ENCODE results near the gene ALLC.

The ALLC gene

DNA sequence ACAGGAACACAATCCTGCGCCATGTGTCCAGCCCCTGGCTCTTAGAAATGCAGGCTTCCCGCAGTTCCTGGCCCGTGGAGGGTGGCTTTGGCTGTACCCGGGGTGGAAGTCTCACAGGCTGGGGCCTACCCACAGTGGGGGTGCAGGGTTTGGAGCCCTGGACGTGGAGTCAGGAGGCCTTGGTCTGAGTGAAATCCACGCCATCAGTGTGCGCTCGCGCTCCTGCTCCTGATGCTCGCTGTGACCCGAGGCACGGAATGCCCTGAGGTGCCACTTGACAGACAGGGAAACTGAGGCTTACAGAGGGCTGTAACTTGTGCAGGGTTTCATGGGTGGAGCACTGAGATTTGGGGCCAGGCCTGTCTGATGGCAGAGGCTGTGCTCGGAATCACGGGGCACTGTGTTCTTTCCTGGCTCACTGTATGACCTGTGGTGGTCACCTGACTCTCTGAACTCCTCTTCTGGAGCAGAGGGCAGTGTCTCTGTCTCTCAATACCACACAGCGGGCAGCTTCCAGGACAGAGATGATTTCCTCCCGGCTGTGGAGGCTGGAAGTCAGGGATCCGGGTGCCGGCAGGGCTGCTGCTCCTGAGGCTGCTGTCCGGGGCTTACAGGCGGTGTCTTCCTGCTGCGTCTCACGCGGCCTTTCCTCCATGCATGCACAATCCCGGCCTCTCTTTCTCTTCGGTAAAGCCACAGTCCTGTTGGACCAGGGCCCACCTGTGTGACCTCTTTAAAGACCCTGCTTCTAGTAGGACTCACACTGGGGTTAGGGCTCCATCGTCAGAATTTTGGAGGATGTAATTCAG lies 25.9 kb upstream of the ALLC start:
- Histone ChIP-seq H3K4me3 (ENCODE audit: low read length) (no peak overlapping the region), H2BK5ac (ENCODE audit: low read length) (no peak overlapping the region), H3K79me1 (ENCODE audit: low read length) (no peaks in the 10 kb centered on the region), H3K4ac (ENCODE audit: low read depth, low read length) (no peak overlapping the region), H2BK120ac (ENCODE audit: low read depth, low read length) (no peak overlapping the region), H3K23ac (ENCODE audit: low read length) (no peak overlapping the region), H2AK5ac (ENCODE audit: low read length) (no peak overlapping the region), H3K27ac (ENCODE audit: low read depth, low read length) (no peak overlapping the region), H3K4me2 (ENCODE audit: low read length) (no peak overlapping the region), H3K79me2 (ENCODE audit: control insufficient read depth, insufficient read depth, low read length) (no peaks in the 10 kb centered on the region), H3K4me1 (ENCODE audit: control insufficient read depth, low read depth, low read length) (no peaks in the 10 kb centered on the region), H2BK15ac (replicated peaks; ENCODE audit: low read depth) (no peak overlapping the region), H4K5ac (ENCODE audit: low read length) (no peak overlapping the region), H3K18ac (ENCODE audit: low read length) (no peak overlapping the region), H4K8ac (ENCODE audit: low read depth, low read length) (no peak overlapping the region), H3K27me3 (ENCODE audit: insufficient read depth, low read length, poor library complexity) (no peaks in the 10 kb centered on the region), H3K9ac (ENCODE audit: low read length) (no peak overlapping the region), H3K56ac (ENCODE audit: low read length) (no peak overlapping the region), H3K36me3 (ENCODE audit: control insufficient read depth, insufficient read depth, low read length) (no peaks in the 10 kb centered on the region)
- WGBS (ENCODE audit: extremely low coverage, insufficient coverage, low lambda C conversion rate), result no CpG with 5 or more reads among the region's 26 CpGs
- DNase-seq, result no peak

DNA sequence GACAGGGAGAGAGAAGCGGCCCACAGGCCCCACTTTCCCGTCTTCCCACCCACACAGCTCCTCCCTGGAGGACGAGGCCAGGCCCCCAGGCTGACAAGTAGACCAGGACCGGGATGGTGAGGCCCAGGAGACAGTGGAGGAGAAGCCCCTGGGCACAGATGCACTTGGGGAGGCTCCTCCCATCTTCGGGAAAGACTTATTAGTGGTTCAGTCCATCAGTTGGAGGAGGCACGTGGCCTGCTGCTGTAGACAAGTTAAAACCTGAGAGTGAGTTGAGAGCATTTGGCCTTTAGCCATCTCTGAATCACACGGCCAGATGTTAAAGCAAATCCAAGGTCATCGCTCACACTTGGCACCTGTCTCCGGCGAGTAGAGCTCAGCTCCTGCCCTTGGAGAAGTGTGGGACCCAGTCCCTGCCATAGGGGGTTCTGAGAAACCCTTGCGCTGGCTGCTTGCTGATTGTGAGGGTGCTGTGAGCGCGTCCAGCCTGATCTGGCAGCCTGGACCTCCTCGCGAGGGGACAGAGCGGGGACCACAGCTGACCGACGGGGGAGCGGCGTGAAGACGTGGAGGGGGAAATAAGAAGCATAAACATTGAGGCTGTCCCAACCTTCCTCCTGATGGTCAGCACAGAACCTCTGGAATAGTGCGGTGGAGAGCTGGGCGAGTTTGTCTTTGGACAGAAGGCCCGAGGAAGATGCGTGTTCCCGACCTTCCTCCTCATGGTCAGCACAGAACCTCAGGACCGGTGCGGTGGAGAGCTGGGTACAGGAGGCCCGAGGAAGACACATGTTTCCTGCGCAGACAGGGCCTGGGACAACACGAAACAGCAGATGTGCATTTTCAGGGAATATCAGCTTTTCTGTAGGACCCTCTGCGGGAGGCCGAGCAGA lies 24.7 kb upstream of the ALLC start:
- DNase-seq, result no peak
- H3K56ac ChIP-seq (ENCODE audit: low read length), result no peak overlapping the region

DNA sequence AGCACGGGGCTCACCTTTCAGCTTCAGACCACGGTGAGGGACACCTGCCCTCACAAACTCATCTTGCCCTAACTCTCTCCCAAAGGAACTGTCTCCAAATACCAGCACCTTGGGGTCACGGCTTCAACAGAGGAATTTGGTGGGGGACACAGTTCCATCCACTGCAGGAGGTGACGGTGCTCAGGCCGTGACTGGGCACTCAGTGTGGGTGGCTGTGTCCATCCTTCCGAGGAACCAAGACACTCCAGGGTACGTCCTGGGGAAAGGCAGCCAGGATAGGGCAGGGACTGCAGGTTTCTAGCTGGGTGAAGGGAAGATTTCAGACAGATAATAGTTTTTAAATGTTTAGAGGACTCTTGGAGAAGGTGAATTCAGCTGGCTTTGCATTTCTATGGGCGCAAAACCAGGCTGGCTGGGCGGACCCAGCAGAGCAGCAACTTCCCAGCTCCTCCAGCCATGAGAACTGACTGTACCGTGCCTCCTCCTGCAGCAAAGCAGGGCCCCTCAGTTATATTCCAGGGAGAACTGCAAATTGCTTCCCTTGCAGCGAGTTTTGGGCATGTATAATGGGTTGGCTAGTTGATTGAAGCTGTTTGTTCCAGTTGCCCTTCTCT lies 23.9 kb upstream of the ALLC start:
- H2BK5ac ChIP-seq (ENCODE audit: low read length), result no peak overlapping the region
- no peak overlapping the region for H3K4ac ChIP-seq (ENCODE audit: low read depth, low read length)
- H2AK5ac ChIP-seq (ENCODE audit: low read length), result no peak overlapping the region
- no peaks in the 10 kb centered on the region for H3K36me3 ChIP-seq (ENCODE audit: control insufficient read depth, insufficient read depth, low read length)
- no peak overlapping the region for H4K5ac ChIP-seq (ENCODE audit: low read length)
- DNase-seq, result no peak
- no peak overlapping the region for H3K4me3 ChIP-seq (ENCODE audit: low read length)
- no peaks in the 10 kb centered on the region for H3K79me2 ChIP-seq (ENCODE audit: control insufficient read depth, insufficient read depth, low read length)
- no peak overlapping the region for H3K18ac ChIP-seq (ENCODE audit: low read length)
- no peak overlapping the region for H3K4me2 ChIP-seq (ENCODE audit: low read length)
- H3K27ac ChIP-seq (ENCODE audit: low read depth, low read length), result no peak overlapping the region
- H3K9ac ChIP-seq (ENCODE audit: low read length), result no peak overlapping the region
- no peaks in the 10 kb centered on the region for H3K79me1 ChIP-seq (ENCODE audit: low read length)
- no CpG with 5 or more reads among the region's 11 CpGs for WGBS (ENCODE audit: extremely low coverage, insufficient coverage, low lambda C conversion rate)
- no peak overlapping the region for H2BK120ac ChIP-seq (ENCODE audit: low read depth, low read length)
- no peaks in the 10 kb centered on the region for H3K4me1 ChIP-seq (ENCODE audit: control insufficient read depth, low read depth, low read length)
- H3K56ac ChIP-seq (ENCODE audit: low read length), result no peak overlapping the region
- H4K8ac ChIP-seq (ENCODE audit: low read depth, low read length), result no peak overlapping the region
- no peaks in the 10 kb centered on the region for H3K27me3 ChIP-seq (ENCODE audit: insufficient read depth, low read length, poor library complexity)
- no peak overlapping the region for H3K23ac ChIP-seq (ENCODE audit: low read length)
- H2BK15ac ChIP-seq (replicated peaks; ENCODE audit: low read depth), result no peak overlapping the region

More for the DNA sequence above, 24.7 kb upstream of the ALLC start:
- no peaks in the 10 kb centered on the region for H3K36me3 ChIP-seq (ENCODE audit: control insufficient read depth, insufficient read depth, low read length)
- H3K79me2 ChIP-seq (ENCODE audit: control insufficient read depth, insufficient read depth, low read length), result no peaks in the 10 kb centered on the region
- H2BK5ac ChIP-seq (ENCODE audit: low read length), result no peak overlapping the region
- H3K27ac ChIP-seq (ENCODE audit: low read depth, low read length), result no peak overlapping the region
- H3K23ac ChIP-seq (ENCODE audit: low read length), result no peak overlapping the region
- no peaks in the 10 kb centered on the region for H3K27me3 ChIP-seq (ENCODE audit: insufficient read depth, low read length, poor library complexity)
- no peak overlapping the region for H3K4me2 ChIP-seq (ENCODE audit: low read length)
- no peak overlapping the region for H3K4me3 ChIP-seq (ENCODE audit: low read length)
- H4K5ac ChIP-seq (ENCODE audit: low read length), result no peak overlapping the region
- no peak overlapping the region for H2AK5ac ChIP-seq (ENCODE audit: low read length)
- H3K4me1 ChIP-seq (ENCODE audit: control insufficient read depth, low read depth, low read length), result no peaks in the 10 kb centered on the region
- no peak overlapping the region for H2BK120ac ChIP-seq (ENCODE audit: low read depth, low read length)
- no CpG with 5 or more reads among the region's 33 CpGs for WGBS (ENCODE audit: extremely low coverage, insufficient coverage, low lambda C conversion rate)
- no peak overlapping the region for H3K18ac ChIP-seq (ENCODE audit: low read length)
- H4K8ac ChIP-seq (ENCODE audit: low read depth, low read length), result no peak overlapping the region
- no peak overlapping the region for H3K4ac ChIP-seq (ENCODE audit: low read depth, low read length)
- no peaks in the 10 kb centered on the region for H3K79me1 ChIP-seq (ENCODE audit: low read length)
- H3K9ac ChIP-seq (ENCODE audit: low read length), result no peak overlapping the region
- H2BK15ac ChIP-seq (replicated peaks; ENCODE audit: low read depth), result no peak overlapping the region

DNA sequence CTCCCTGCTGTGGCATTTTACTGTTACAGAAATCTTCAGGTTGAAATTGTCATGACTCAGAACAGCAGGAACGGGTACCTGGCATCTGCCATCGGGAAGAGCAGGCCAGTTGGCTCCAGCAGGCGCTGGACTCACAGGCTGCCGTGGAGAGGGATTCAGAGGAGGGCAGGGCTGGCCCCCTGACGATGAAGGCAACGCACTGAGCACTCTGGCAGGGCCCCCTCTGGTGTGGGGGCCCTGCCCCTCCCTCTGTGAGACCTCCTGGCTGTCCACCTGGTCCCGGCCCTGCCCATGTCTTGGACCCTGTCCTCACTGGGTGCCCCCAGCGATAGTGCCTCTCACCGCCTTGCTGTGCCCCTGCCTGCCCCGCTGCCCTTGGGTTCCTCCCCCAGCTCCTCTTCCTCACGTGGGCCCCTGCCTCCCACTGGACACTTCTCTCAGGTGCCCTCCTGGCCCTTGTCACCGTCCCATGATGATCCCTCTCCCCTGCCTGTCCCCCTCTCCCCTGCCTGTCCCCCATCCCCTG lies 23.3 kb upstream of the ALLC start:
- Histone ChIP-seq H3K79me2 (ENCODE audit: control insufficient read depth, insufficient read depth, low read length) (no peaks in the 10 kb centered on the region), H3K36me3 (ENCODE audit: control insufficient read depth, insufficient read depth, low read length) (no peaks in the 10 kb centered on the region), H2BK15ac (replicated peaks; ENCODE audit: low read depth) (no peak overlapping the region), H2AK5ac (ENCODE audit: low read length) (no peak overlapping the region), H3K56ac (ENCODE audit: low read length) (no peak overlapping the region), H3K18ac (ENCODE audit: low read length) (no peak overlapping the region), H3K27ac (ENCODE audit: low read depth, low read length) (no peak overlapping the region), H4K8ac (ENCODE audit: low read depth, low read length) (no peak overlapping the region), H2BK5ac (ENCODE audit: low read length) (no peak overlapping the region), H3K79me1 (ENCODE audit: low read length) (no peaks in the 10 kb centered on the region), H3K4me3 (ENCODE audit: low read length) (no peak overlapping the region), H3K27me3 (ENCODE audit: insufficient read depth, low read length, poor library complexity) (no peaks in the 10 kb centered on the region), H3K23ac (ENCODE audit: low read length) (no peak overlapping the region), H2BK120ac (ENCODE audit: low read depth, low read length) (no peak overlapping the region), H3K4ac (ENCODE audit: low read depth, low read length) (no peak overlapping the region), H3K4me2 (ENCODE audit: low read length) (no peak overlapping the region), H3K4me1 (ENCODE audit: control insufficient read depth, low read depth, low read length) (no peaks in the 10 kb centered on the region), H3K9ac (ENCODE audit: low read length) (no peak overlapping the region), H4K5ac (ENCODE audit: low read length) (no peak overlapping the region)
- DNase-seq, result no peak
- WGBS (ENCODE audit: extremely low coverage, insufficient coverage, low lambda C conversion rate), result no CpG with 5 or more reads among the region's 12 CpGs

DNA sequence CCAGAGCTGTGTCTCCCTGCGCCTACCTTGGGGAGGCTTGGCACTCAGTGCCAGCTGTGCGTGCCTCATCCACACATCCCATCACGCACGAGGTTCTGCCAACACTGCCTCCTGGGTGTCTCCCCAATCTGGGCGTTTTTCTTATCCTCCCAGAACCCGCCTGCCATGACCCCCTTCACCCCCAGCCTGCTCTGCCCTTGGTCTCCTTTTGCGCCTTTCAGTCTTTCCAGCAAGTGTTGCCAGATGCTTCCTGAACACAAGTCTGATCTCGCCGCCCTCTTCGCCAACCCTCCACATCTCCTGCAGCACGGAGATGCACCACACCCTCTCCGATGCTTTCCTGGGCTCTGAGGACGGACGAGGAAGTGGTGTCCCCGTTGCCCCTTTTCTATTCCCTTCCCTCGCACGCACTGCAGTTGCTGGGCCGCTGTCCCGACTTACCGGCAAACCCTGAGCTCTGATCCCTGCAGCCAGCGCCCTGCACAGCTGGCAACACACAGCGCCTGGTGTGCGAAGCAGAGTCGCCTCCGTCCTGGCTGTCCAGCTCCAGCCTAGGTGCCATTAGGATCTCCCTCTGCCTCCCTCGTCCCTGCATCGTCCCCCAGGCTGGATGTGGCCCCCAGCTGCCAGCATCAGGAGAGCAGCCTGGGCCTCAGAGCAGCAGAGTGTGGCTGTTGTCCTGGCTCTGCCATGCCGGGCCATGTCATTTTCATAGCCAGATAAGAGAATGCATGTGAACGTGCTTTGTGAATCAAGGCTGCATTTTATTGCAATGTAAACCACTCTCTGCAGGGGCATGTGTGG lies 22.6 kb upstream of the ALLC start:
- no peak overlapping the region for H2AK5ac ChIP-seq (ENCODE audit: low read length)
- H3K27me3 ChIP-seq (ENCODE audit: insufficient read depth, low read length, poor library complexity), result no peaks in the 10 kb centered on the region
- H3K4me3 ChIP-seq (ENCODE audit: low read length), result no peak overlapping the region
- H3K9ac ChIP-seq (ENCODE audit: low read length), result no peak overlapping the region
- H2BK5ac ChIP-seq (ENCODE audit: low read length), result no peak overlapping the region
- H3K79me2 ChIP-seq (ENCODE audit: control insufficient read depth, insufficient read depth, low read length), result no peaks in the 10 kb centered on the region
- H3K79me1 ChIP-seq (ENCODE audit: low read length), result no peaks in the 10 kb centered on the region
- no peak overlapping the region for H2BK120ac ChIP-seq (ENCODE audit: low read depth, low read length)
- H3K4me2 ChIP-seq (ENCODE audit: low read length), result no peak overlapping the region
- H3K36me3 ChIP-seq (ENCODE audit: control insufficient read depth, insufficient read depth, low read length), result no peaks in the 10 kb centered on the region
- H2BK15ac ChIP-seq (replicated peaks; ENCODE audit: low read depth), result no peak overlapping the region
- no peak overlapping the region for H4K5ac ChIP-seq (ENCODE audit: low read length)
- no peak overlapping the region for H3K4ac ChIP-seq (ENCODE audit: low read depth, low read length)
- no peak for DNase-seq
- no peak overlapping the region for H3K18ac ChIP-seq (ENCODE audit: low read length)
- no peak overlapping the region for H3K23ac ChIP-seq (ENCODE audit: low read length)
- H3K27ac ChIP-seq (ENCODE audit: low read depth, low read length), result no peak overlapping the region
- no peaks in the 10 kb centered on the region for H3K4me1 ChIP-seq (ENCODE audit: control insufficient read depth, low read depth, low read length)
- no CpG with 5 or more reads among the region's 29 CpGs for WGBS (ENCODE audit: extremely low coverage, insufficient coverage, low lambda C conversion rate)
- H3K56ac ChIP-seq (ENCODE audit: low read length), result no peak overlapping the region
- H4K8ac ChIP-seq (ENCODE audit: low read depth, low read length), result no peak overlapping the region
